Renal cortex interstitium (tissue), 15 donors: ENCODE results near the gene VASN. TPM values are rescaled to one million over a fixed set of nuclear protein-coding genes. Genes with fewer than 3 reads are reported as not detected.

Experiments used
- DNase-seq, 11 donors: peaks; one replicate each; pipeline ENCODE4 v3.0.0-alpha.2; 2013; ENCODE audit warnings: low read depth in 9 of 11, low spot score in 4 of 11; ENCODE audit errors: extremely low read depth in 1 of 11
- long read RNA-seq, 16 experiments: transcript quantifications; one replicate each; lab custom pipeline, GENCODE V29; 2026
- polyA plus RNA-seq, 3 donors: library from polyadenylated mRNA; unstranded; fragments of 120-200 nt; gene quantifications; one replicate each; pipeline ENCODE4 v1.2.1, GENCODE V29; 2013; ENCODE audit not compliant: insufficient read length in 3 of 3

Gene VASN
- 10 to 100 TPM; 30.0 to 64.1 (median 57.5) TPM for polyA plus RNA-seq
- long read RNA-seq, donor 1, transcript VASN-201 (2 exons, 2,806 nt) = major isoform, 29 of 29 reads
- long read RNA-seq, donor 1, partial matches to known transcripts = 0 of 29 reads
- long read RNA-seq, donor 1, other reads (novel, unspliced or antisense) = 0 of 29 reads
- long read RNA-seq, donor 2, transcript VASN-201 (2 exons, 2,806 nt) = major isoform, 38 of 38 reads
- long read RNA-seq, donor 2, partial matches to known transcripts = 0 of 38 reads
- long read RNA-seq, donor 2, other reads (novel, unspliced or antisense) = 0 of 38 reads
- long read RNA-seq, donor 3, transcript VASN-201 (2 exons, 2,806 nt) = major isoform, 63 of 63 reads
- long read RNA-seq, donor 3, partial matches to known transcripts = 0 of 63 reads
- long read RNA-seq, donor 3, other reads (novel, unspliced or antisense) = 0 of 63 reads
- long read RNA-seq, donor 4, transcript VASN-201 (2 exons, 2,806 nt) = major isoform, 36 of 36 reads
- long read RNA-seq, donor 4, partial matches to known transcripts = 0 of 36 reads
- long read RNA-seq, donor 4, other reads (novel, unspliced or antisense) = 0 of 36 reads
- long read RNA-seq, donor 5 = 0 reads
- long read RNA-seq, donor 6, transcript VASN-201 (2 exons, 2,806 nt) = major isoform, 36 of 36 reads
- long read RNA-seq, donor 6, partial matches to known transcripts = 0 of 36 reads
- long read RNA-seq, donor 6, other reads (novel, unspliced or antisense) = 0 of 36 reads
- long read RNA-seq, donor 7, transcript VASN-201 (2 exons, 2,806 nt) = major isoform, 30 of 80 reads
- long read RNA-seq, donor 7, partial matches to known transcripts = 50 of 80 reads
- long read RNA-seq, donor 7, other reads (novel, unspliced or antisense) = 0 of 80 reads
- long read RNA-seq, donor 8 = 0 reads
- long read RNA-seq, donor 9, transcript VASN-201 (2 exons, 2,806 nt) = major isoform, 45 of 45 reads
- long read RNA-seq, donor 9, partial matches to known transcripts = 0 of 45 reads
- long read RNA-seq, donor 9, other reads (novel, unspliced or antisense) = 0 of 45 reads
- long read RNA-seq, donor 10, transcript VASN-201 (2 exons, 2,806 nt) = major isoform, 40 of 40 reads
- long read RNA-seq, donor 10, partial matches to known transcripts = 0 of 40 reads
- long read RNA-seq, donor 10, other reads (novel, unspliced or antisense) = 0 of 40 reads
- long read RNA-seq, donor 11, transcript VASN-201 (2 exons, 2,806 nt) = major isoform, 46 of 46 reads
- long read RNA-seq, donor 11, partial matches to known transcripts = 0 of 46 reads
- long read RNA-seq, donor 11, other reads (novel, unspliced or antisense) = 0 of 46 reads
- long read RNA-seq, donor 12, transcript VASN-201 (2 exons, 2,806 nt) = major isoform, 16 of 16 reads
- long read RNA-seq, donor 12, partial matches to known transcripts = 0 of 16 reads
- long read RNA-seq, donor 12, other reads (novel, unspliced or antisense) = 0 of 16 reads
- long read RNA-seq, donor 13 = 0 reads
- long read RNA-seq, donor 14, transcript VASN-201 (2 exons, 2,806 nt) = major isoform, 25 of 25 reads
- long read RNA-seq, donor 14, partial matches to known transcripts = 0 of 25 reads
- long read RNA-seq, donor 14, other reads (novel, unspliced or antisense) = 0 of 25 reads
- long read RNA-seq, donor 15, transcript VASN-201 (2 exons, 2,806 nt) = major isoform, 25 of 25 reads
- long read RNA-seq, donor 15, partial matches to known transcripts = 0 of 25 reads
- long read RNA-seq, donor 15, other reads (novel, unspliced or antisense) = 0 of 25 reads
- long read RNA-seq, donor 16, transcript VASN-201 (2 exons, 2,806 nt) = major isoform, 106 of 106 reads
- long read RNA-seq, donor 16, partial matches to known transcripts = 0 of 106 reads
- long read RNA-seq, donor 16, other reads (novel, unspliced or antisense) = 0 of 106 reads

GRCh38 chr16:4371357-4372000 lies at the start of gene VASN:
TSS of gene VASN (plus strand) at chr16:4371848. CDS start at chr16:4380878, 9,030 bp downstream.
- DNase-seq = peak in 4 of 11 donors; percentile 75 to 80 (median 78)

GRCh38 chr16:4322121-4323052 lies 49.3 kb upstream of the VASN start:
- DNase-seq = no peak

GRCh38 chr16:4323071-4323844 lies 48.4 kb upstream of the VASN start:
- no peak for DNase-seq

GRCh38 chr16:4323845-4324488 lies 47.7 kb upstream of the VASN start:
- no peak for DNase-seq

- no peak for DNase-seq
Observed at GRCh38 chr16:4324492-4325252, 47.0 kb upstream of the VASN start.

GRCh38 chr16:4325253-4325758 lies 46.3 kb upstream of the VASN start:
- DNase-seq = no peak

- no peak for DNase-seq
Observed at GRCh38 chr16:4327386-4328045, 44.1 kb upstream of the VASN start.

- peak in 1 of 11 donors; percentile 79 for DNase-seq
Observed at GRCh38 chr16:4328046-4328781, 43.4 kb upstream of the VASN start.

- DNase-seq = no peak
Observed at GRCh38 chr16:4328782-4329775, 42.6 kb upstream of the VASN start.

GRCh38 chr16:4330277-4330874 lies 41.3 kb upstream of the VASN start:
- no peak for DNase-seq

GRCh38 chr16:4332083-4332482 lies 39.6 kb upstream of the VASN start:
- no peak for DNase-seq
